NCI-H1417 (cell line): ENCODE data around the gene ALK.

Experiments used
- DNase-seq, 3 experiments: peaks; one replicate each; lab custom pipeline; 2025; lab: John Stamatoyannopoulos, UW

The ALK gene

DNA sequence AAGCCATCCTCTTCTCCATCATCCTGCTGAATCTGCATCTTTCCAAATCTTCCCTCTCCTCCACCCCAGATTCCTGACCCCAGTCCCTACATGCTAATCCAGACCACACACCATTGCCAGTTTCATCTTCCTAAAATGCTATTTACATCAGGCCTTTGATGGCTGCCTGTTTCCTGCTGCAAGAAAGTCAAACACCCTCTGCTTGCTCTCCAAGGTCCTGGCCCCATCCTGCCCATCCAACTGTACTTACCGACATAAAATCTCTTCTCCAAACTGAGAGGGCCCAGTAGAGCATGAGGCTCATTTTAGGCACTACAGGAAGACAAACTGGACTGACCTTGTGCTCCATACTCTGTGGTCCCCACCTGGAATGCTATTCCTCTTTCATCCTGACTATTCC lies 19.0 kb downstream of the ALK start:
- no peak for DNase-seq

DNA sequence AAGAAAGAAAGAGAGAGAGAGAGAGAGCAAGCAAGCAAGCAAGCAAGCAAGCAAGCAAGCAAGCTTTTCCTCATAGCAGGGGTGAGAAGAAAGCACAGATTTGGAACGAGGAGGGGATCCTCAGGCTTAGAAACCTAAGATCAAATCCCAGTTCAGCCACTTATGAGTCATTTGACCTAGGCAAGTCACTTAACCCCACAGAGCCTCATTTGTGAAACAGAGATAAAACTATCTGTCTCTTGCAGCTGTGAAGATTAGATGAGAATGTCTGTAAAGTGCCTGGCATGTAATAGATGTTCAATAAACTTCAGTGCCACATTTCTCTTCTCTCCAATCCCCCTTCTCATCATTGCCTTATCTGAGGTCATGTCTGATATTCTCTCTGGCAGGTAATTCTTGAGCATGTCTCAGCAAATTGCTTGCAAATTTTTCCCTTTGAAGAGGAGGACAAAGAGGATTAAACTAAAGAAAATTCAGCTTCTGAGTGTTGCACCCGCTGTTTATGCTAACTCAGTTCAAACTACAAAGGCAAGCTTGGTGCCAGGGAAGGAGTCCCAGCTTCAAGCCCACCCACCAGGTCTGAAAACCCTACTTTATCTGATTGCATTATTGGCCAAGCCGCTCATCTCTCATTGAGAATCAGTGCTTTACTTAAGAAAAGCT lies 20.3 kb downstream of the ALK start:
- DNase-seq = no peak

DNA sequence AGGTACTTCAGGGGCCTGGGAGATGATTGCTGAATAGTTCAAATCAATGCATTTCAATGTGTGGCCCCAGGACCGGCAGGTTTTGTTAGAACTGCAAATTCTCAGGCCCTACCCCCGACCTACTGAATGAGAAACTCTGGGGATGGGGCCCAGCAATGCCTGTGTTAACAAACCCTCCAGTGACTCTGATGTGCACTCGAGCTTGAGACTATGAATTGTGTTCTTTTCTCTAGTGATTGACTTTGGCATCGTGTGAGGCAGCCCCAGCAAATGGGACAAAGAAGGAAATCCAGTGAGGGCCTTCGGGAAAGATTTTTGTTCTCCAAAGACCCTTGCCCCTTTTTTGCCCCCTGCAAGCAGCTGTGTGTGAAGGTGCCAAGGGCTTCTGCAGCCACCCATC lies 22.4 kb downstream of the ALK start:
- no peak for DNase-seq

DNA sequence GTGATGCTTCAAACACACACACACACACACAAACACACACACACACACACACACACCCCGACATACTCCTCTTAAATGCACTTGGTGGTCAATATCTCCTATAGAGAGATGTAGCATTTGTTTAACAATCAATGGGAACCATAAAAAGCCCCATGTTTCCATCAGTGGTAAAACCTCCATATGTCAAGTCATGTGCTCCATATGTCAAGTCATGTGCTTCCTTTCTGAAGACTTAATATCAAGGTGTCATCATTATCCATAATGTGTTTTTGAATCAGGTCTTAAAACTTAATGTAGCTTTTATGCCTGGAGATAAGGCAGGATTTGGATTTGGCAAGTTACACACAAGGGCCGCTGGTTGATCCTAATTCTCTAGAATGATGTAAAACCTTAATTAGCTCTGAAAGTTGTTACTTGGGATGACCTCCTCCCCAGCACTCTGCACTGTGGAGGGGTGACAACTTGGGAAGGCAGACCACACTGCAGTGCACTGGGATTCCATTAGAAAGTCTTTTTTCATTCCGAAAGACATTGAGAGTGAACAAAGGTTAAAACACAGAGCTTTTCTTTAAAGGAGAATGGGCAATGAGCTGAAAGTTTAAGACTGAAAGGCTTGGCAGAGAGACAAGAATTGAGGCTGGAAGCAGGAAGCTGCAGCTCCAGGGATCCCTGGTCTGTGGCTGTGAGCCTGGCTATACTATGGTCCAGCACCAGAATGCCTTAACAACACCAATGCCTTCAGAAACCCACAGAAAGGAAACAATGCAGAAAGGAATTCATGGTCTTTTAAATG lies 26.4 kb downstream of the ALK start:
- no peak for DNase-seq

DNA sequence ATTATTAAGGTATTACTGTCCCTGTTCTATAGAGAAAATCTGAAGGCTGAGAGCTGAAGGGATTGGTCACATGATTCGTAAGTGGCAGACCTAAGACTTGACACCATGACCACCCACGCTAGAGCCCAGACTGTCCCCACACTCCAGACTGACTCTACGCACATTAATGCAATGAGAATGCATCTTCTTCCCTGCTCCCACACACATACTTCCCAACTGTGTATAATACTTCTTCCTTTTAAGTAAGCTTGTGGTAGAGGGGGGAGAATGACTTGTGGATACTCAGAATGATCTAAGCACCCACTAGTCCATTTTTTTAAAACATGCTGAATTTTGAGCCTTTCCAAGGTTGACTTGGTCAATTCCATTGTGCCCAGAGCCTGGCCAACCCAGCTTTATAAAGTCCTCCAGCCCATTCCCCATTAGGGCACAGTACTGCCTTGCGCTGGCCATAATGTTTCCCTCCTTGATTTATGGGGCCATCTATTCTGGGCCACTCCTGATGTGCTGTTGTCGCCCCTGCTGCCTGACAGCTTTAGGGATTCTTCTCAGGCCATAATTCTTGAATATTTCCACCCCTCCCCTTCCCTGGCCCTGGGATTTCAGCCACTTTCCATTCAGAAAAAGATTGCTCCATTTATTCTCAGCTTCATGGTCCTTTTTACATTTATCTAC lies 28.7 kb downstream of the ALK start:
- no peak for DNase-seq

DNA sequence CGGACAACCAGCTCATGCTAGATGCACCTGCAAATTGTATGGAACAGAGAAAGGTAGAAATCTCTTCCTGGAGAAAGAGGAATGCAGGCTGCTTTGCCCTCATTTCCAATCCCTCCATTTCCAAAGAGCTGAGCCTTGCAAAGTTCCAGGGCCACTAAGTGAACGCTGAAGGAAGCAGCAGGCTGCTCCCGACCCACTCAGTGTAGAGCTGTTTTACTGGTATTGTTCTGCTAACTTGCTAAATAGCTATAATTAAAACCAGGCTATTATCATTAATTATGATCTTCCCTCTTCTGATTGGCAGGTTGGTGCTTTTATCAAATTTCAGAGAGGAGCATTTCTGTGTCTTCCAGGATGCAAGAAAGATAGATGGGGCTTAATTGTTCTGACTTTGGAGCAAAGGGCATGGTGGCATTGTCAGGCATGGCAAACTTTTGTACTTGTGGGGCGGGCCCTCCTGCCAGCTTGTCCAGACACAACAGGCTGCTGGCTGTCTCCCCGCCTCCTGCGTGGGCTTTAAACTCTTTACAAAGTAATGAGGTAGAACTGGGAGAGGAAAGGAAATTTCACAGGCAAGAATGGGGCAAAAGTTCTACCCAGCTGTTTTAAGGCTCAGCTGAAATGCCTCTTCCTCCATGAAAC lies 40.2 kb downstream of the ALK start:
- peak in 1 of 3 experiments; percentile 26 for DNase-seq

DNA sequence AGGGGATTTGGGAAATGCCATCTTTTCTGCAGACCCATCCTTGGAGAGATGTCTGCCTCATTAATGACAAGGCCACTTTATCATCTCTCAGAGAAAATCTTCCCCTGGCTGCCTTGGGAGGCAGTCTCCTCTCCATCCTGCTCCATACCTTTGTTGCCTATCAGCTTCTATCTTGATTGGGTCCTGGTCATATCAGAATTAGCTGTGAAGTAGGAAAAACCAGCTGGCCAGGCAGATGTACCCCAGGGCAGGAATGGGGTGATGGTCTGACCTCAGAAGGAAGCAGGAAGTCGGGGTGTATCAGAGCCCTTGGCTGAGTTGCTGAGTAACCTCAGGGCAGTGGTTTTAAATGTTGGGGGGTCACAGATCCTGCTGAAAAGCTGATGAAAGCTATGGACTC lies 41.3 kb downstream of the ALK start:
- no peak for DNase-seq

DNA sequence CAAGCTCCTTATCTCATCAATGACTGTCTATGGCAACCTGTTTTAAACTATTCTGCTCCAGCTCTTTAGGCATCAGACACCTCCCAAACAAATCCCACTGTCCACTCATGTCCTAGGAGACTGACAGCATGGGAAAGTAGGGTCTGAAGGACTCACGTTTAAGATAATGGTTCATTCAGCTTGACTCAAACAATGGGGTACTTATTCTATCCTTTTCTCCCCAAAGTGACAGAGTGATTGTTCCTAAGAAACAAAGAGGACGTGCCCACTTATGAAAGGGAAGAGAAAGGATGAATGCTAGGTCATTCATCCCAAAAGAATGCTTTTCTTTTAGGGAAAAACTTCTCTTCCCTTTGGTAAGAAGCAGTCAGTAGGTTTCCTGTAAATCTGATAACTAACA lies 41.9 kb downstream of the ALK start:
- DNase-seq = no peak

DNA sequence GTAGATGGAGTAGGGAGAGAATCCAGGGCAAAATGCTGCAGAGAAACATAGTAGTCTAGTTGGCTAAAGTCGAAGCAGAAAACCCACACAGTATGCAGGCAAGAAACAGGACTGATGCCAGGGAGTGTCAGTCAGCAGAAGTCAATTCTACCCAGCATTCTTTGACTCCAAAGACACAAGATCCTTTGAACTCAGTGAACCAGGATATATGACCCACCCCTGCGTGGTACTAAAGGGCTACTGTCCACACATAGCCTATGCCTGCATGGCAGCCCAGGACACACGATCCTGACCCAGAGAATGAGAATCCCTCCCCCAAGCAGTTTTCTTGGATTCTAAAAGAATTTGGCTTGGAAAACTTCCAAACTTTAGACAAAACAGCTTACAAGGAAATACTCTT lies 42.5 kb downstream of the ALK start:
- DNase-seq = no peak

DNA sequence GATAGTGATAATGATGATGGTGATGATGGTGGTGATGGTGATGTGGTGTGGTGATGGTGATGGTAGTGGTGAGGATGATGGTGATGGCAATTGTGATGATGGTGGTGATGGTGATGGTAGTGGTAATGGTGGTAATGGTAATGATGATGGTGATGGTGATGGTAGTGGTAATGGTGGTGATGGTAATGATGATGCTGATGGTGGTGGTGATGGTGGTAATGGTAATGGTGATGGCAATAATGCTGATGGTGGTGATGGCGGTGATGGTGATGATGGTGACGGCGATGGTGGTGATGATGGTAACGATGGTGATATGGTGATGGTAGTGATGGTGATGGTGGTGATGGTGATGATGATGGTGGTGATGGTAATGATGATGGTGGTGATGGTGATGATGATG lies 45.0 kb downstream of the ALK start:
- DNase-seq = no peak

DNA sequence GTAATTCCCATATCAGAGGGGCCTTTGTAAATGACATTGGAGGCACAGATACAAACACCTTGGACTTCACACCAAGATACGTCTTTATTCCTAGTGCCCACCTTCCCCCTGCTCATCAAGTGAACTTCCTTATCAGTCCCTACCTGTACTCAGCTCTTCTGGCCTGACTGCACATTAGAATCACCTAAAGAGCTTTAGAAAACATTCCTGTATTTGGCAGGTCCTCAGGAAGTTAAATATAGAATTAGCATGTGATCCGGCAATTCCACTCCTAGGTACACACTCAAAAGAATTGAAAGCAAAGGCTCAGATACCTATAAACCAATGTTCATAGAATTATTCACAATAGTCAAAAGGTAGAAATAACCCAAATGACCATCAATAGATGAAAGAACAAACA lies 46.6 kb downstream of the ALK start:
- DNase-seq = no peak

DNA sequence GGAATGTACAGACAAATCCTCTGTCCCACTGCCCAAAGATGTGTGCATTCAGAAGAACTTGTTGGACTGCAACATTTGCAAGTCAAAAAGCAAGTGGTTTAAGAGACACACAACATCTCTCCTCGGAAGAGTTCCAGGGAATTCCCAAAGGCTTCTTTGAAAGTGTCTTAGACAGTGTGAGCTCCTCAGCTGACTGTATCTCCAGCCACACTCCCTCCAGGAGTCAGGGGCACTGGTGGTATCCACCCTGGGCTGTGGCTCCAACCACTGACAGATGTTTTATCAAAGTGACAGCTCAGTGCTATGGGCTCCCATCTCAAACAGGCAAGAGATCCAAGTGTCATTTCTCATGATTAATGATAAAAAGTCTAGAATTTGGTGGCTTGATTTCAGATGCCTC lies 48.5 kb downstream of the ALK start:
- DNase-seq = no peak

DNA sequence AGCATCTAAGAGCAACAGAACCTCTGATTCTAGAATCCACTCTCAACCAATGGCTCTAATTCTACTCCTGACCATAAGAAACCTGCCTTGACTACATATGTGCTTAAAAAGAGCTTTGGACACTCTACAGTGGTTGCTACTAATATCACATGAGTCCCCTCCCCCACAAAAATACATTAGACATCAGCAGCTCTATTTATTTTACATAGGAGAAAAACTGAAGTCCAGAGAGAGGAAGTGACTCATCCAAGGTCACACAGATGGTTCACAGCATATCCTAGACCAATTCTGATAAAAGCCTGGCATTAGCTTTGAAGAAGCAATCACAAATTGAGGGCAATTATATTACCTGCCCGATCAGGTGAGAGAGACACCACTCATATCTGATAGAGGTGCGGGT lies 49.8 kb downstream of the ALK start:
- no peak for DNase-seq

DNA sequence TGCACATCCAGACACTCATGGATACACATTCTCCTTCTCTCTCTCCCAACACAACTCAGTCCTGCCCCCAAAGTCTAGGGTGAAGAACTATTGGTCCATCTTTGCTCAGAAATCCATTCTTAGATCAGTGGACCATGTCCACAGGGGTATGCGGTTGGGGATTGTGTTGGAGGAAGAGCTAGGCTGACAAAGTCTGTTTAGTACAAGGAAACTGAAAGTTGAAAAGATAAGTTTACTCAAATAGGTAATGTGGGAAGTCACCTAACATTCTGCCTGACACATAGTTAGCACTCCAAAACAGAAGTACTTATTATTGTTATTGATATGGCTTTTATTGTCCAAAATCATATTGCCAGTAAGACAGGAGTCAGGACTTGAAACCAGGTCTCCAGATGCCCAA lies 55.9 kb downstream of the ALK start:
- DNase-seq = no peak

DNA sequence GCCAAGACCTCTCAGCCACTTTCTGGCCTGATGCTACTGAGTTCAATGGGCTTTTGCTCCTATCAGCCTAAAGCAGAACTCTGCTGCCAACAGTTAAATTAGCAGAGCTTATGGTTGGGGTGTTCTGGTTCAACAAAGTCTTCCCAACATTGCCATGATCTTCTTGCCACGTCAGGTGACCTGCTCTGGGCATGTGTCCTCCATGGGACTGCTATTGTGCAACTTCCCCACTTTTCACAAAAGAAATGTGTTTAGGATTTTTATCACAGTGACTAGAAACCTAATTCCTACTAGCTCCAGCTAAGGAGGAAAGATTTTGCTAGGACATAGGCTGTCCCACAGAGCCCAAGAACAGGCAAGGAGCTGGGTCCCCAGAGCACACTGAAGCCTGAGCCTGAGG lies 56.4 kb downstream of the ALK start:
- no peak for DNase-seq

DNA sequence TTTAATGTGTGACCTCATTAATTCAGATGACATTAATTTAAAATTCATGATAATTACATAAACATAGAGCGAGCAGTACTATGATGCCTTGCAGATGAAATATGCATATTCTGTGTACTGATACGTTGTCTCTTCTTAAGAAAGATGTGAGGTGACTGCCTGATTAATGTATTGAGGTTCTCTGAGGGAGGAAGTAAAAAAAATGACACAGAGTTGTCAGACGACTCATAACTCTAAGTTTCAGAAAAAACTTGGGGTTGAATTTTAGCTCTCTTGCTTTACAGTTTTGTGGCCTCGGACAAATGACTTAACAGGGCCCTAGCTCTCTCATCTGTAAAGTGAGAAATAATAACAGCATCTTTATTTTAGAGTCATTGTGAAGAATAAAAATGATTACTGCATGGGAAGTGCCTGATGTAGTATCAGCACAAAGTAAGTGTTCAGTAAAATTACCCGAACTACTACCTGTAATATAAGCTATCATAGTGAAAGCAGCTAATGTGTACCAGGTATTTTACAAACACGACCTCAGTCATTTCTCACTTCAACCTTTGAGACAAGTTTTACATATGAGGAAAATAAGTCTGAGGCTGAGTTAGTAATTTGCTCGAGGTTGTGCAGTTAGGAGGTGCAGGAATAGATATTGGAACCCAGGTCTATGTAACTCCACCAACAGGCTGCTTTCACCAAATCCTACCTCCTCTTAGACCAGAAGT lies 65.3 kb downstream of the ALK start:
- DNase-seq = no peak

DNA sequence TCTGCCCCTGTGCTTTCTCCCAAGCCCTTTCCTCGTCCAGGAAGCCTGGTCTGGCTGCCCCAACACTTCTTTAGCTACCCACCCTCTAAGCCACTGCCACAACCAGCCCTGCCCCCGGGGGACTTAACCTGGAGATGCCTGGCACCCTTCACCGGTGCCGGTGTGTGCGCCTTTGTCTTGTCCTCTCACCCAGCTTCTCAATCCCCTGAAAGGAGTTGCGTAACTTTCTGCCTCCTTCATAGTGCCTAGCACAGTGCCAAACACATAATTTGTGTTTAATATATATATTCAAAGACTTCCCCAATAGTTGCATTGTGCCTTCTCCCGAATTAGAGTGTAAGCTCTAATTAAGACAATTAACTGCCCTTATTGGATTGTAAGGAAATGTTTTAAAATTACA lies 70.6 kb downstream of the ALK start:
- no peak for DNase-seq

DNA sequence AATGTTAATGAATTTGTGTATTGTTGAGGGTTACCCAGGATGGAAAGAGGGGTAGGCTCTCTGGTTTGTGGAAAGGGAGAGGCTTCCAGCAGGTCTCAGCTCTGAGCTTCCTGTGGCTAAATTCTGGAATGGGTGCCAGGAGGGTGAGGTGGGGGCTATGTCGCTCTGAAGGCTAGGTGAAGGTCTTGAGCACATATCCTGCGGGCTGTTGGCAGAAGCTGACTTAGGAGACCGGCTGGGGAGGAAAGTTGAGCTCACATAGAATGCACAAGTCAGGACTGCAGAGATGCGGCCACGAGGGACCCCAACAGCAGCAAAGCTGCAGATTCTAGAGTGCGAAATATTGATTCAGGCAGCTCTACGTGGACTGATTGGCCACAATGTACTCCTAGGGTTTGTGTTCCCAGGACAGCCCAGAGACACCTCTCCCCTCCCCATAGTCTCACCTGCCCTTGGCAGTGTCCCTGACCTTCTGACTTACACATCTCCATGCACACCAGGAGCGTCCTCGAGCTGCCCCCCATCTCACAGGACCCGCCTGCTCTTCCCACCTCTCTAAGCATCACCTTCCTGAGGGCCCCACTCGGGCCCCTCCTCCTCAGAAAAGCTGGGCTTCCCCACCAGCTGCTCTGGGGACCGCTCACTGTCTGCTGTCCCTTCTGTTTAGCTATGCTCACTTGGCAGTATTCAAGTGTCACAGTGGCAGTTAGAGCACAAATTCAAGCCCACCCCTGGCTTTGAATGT lies 72.6 kb downstream of the ALK start:
- no peak for DNase-seq

DNA sequence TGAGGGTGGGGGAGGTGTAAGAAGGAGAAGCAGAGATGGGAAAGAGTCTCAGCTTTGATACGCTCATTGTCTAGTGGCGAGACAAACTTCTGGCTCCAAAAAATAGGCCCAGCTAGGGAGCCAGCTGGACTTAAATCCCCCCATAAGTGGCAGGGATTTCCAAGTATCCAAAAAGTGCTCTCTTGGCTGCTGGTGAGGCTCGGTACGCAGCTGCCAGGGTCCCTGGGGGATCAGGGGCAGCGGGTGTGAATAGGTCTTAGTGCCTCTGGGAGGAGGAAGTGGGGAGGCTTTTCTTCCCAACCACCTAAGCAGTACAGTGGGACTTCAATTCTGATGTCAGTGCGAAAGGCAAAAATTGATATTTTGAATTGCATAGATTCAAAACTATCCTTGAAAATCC lies 73.5 kb downstream of the ALK start:
- peak in 1 of 3 experiments; percentile 42 for DNase-seq

DNA sequence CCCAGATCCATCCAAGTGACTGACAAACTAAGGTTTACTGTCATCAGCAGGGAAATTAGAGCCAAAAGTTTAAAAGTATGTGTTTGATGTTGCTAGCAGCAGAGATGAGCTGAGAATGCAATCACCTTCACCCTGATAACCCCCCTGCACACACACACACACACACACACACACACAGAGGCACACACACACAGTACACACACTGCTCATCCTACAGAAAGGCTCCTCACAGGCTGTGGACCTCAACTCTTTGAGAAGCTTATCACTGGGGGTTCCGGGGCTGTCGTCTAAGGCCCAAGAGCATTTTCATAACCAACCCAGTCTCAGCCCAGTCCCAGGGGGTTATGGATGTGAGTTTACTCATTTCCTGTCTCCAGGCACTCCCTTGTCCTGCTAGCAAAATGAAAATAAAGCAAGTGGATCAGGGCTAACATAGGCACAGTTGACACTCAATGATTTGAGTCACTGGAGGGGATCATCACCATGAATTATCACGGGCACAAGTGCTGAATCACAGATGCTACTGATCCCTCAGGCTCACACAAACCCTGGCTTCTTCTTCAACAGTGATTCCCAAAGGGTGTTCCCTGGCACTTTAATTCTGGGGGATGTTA lies 76.6 kb downstream of the ALK start:
- no peak for DNase-seq
